ENCODE results near the gene SBK3. TPM values are rescaled to one million over a fixed set of nuclear protein-coding genes. Genes with fewer than 3 reads are reported as not detected.
A peak's percentile ranks its signal among the peaks of the same experiment; 100 is the strongest.
"Not testable (repeated sequence)": the region's sequence is repeated elsewhere in the genome, so short reads cannot be mapped to it uniquely, and the experiment has no call there.

SBK3 gene
- polyA plus RNA-seq (ENCODE audit: insufficient read length in 10 of 10), result under 1 TPM in 3 of 10 donors, not detected in 7; 0.12 to 0.49 (median 0.12) TPM
- long read RNA-seq, donor 1, result 0 reads
- long read RNA-seq, donor 2, result 0 reads
- long read RNA-seq, donor 3, result 0 reads
- long read RNA-seq, donor 4, result 0 reads
- long read RNA-seq, donor 5, result 0 reads
- long read RNA-seq, donor 6, result 0 reads
- long read RNA-seq, donor 7, result 0 reads
- long read RNA-seq, donor 8, result 0 reads
- long read RNA-seq, donor 9, result 0 reads

- DNase-seq, result no peak
Observed at GRCh38 chr19:55545443-55545842, at the start of gene SBK3. Gene SBK3 (minus strand): TSS chr19:55545543. CDS start chr19:55545543, 0 bp downstream.

DNA sequence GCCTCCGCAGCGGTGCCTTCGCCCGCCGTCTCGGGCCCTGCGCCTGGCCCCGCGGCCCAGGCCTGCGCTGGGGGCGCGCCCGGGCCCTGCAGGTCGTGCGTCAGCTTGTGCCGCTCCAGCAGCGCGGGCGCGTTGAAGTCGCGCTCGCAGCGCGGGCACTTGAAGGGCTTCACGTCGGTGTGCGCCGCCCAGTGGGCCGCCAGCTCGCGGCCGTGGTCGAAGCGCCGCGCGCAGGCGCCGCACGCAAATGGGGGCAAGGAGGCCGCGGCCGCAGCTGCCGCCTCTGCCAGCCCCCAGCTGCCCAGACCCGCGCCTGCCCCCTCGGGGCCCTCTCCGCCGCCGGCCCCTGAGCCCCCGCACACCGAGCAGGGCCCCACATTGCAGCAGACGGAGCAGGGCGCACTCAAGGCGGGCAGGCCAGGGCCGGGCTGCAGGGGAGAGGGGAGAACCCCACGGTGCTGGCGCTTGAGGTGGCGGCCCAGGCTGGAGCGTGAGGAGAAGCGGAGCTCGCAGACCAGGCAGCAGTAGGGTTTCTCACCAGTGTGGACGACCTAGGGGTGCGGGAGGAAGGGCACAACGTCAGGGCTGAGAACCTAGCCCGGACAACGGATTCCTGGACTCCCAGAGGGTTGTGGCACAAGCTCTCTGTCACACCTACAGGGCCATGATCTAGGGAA, 47.9 kb upstream of the SBK3 start:
- no peak for DNase-seq

GRCh38 chr19:55592391-55593090, 47.2 kb upstream of the SBK3 start:
- no peak for DNase-seq

DNA sequence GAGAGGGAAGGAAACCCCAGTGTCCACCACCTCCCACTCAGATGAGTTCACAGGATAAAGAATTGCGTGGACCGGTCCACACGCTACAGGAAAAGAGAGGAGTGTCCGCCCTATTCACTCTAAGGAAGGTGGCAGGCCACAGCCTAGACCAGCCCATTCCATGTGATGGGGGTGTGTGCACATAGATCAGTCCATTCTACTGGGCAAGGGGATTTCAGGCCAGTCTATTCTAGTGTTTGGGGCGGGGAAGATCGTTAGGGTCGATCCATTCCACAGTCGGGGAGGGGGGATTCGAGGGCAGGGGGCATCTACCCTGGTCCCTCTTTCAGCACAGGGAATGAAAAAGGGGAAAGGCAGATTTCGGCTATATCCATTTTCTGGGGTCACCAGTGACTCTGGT, 46.2 kb upstream of the SBK3 start:
- DNase-seq, result no peak

DNA sequence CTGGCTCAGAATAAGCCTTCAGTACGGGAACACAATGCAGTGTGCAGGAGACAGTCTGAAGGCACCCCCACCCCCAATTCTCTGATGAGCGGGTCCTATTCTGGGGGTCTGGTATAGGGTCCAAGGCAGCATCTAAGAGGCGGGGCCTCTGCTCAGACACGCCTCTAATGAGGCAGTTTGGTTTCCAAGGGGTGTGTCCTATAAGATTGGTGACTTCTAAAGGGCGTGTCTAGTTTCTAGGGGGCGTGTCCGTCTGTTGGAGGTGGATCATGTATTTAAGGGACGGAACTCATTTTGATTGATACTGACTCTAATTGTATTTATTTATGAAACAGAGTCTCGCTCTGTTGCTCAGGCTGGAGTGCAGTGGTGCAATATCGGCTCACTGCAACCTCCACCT, 45.3 kb upstream of the SBK3 start:
- no peak for DNase-seq

- no peak for DNase-seq
Observed at GRCh38 chr19:55590109-55590508, 44.8 kb upstream of the SBK3 start.

- no peak for DNase-seq
Observed at GRCh38 chr19:55588738-55589137, 43.4 kb upstream of the SBK3 start.

DNA sequence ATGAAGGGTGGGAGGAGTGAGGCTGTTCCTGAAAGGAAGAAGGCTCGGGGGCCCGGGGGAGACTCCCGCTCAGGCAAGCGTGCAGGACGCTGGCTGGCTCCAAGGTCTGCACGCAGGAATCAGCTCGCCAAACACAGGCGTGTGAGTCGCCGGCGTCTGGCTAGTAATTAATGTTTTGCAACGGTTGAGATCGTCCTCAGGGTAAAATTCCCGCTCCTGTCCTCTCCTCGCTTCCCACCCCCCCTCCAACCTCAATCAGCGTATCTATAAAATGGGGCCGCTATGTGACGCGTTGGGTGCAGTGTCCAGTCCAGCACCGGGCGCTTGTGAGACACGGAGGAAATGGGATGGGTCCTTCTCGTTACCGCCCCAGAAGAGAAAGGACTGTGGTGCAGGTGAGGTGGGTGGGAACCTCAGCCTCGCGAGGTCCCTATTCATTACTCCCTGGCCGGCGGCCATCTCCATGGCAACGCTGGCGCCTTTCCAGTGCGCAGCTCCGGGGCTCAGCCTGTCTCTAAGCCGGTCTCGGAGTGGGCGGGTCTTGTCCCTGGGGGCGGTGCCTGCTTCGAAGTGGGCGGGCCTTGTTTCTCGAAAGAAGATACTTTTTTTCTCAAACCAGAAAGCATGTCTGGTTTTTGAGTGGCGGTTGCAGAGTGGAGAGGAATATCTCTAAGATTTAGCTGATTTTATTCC, 41.8 kb upstream of the SBK3 start:
- DNase-seq, result peak; percentile 79 to 95 (median 93)

DNA sequence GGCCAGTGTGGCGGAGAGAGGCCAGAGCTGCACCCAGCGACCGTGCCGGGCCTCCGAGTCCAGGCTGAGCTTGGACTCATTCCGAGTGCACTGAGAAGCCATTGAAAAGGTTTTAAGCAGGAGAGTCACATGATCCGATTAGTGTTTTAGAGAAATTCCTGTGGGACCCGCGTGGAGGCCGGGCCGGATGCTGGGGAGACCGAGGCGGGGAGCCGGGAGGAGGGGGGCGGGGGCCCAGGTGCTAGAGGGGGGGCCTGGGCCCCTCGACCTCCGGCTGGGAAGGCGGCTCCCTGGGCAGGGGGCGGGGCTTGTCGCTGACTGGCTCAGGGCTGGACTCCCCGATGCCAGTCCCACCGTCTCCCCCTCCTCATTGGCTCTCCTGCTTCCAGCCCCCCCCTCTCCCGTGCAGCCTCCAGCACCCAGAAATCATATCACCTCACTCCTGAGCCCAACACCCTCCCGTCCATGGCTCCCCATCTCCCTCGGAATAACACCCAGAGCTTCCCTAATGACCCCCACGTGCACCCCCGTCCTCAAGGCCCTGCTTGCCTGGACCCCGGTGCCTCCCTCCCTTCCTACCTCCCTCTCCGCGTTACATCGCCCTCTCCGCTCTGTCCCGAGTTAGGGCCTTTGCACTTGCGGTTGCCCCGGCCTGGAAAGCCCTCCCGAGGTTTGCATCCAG, 40.5 kb upstream of the SBK3 start:
- peak; percentile 75 to 93 (median 82) for DNase-seq

DNA sequence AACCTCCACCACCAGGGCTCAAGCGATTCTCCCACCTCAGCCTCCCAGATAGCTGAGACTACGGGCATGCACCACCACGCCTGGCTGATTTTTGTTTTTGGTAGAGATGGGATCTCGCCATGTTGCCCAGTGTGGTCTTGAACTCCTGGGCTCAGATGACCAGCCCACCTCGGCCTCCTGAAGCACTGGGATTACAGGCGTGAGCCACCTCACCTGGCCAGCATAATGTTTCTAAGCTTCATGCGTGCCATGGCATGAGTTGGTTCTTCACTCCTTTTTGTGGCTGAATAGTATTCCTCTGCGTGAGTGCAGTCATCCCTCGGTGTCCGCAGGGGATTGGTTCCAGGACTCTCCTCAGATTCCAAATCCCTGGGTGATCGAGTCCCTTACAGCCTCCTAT, 39.5 kb upstream of the SBK3 start:
- no peak for DNase-seq

GRCh38 chr19:55583897-55584296, 38.6 kb upstream of the SBK3 start:
- not testable (repeated sequence) for DNase-seq

- not testable (repeated sequence) for DNase-seq
Observed at GRCh38 chr19:55582284-55582683, 36.9 kb upstream of the SBK3 start.

DNA sequence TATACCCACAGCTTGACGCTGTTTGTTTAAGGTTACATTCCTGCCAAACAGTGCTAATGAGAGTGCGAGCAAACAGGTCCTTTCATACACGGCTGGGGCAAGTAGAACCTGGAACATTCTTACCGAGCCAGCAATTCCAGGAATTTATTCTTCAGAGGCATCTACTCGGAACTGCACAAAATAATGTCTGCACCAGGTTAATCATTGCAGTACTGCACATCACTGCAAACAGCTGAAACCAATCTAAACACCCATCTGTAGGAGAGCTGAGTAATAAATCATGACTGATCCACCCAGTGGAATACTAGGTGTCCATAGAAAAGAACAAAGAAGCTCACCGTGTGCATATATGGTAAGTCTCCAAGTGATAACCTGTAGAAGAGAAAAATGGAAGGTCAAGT, 36.5 kb upstream of the SBK3 start:
- no peak for DNase-seq

DNA sequence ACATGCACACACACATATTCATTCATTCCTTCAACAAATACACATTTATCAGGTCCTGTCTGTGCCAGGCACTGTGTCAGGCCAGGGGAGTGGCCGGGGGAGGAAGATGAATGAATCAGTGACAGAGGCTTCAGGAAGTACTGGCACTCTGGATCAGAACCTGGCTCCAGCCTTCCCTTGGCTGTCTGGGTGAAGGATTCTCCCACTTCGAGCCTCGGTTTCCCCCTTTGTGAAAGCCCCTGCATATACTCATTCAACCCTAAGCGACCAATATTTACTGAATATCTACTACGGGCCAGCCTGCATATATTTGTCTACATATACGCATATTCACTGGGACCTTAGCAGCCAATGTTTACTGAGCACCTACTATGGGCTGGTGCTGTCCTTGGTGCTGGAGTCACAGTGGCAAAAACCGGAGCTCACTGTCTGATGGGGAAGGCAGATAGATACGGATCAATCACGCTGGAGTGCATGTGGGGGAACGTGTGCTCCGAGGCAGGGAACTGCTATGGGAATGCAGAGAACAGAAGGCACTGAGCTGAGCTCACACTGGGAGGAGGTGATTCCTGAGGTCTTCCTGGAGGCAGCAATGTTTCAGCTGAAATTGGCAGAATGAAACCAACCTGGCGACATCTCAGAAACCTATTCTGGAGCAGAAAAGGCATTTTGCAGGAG, 35.9 kb upstream of the SBK3 start:
- DNase-seq, result no peak

- peak; percentile 89 to 94 (median 93) for DNase-seq
Observed at GRCh38 chr19:55580628-55581144, 35.3 kb upstream of the SBK3 start, which contains the start of gene ZNF579. Gene ZNF579 (minus strand): TSS chr19:55580848. CDS start chr19:55579639, 1,209 bp downstream.

DNA sequence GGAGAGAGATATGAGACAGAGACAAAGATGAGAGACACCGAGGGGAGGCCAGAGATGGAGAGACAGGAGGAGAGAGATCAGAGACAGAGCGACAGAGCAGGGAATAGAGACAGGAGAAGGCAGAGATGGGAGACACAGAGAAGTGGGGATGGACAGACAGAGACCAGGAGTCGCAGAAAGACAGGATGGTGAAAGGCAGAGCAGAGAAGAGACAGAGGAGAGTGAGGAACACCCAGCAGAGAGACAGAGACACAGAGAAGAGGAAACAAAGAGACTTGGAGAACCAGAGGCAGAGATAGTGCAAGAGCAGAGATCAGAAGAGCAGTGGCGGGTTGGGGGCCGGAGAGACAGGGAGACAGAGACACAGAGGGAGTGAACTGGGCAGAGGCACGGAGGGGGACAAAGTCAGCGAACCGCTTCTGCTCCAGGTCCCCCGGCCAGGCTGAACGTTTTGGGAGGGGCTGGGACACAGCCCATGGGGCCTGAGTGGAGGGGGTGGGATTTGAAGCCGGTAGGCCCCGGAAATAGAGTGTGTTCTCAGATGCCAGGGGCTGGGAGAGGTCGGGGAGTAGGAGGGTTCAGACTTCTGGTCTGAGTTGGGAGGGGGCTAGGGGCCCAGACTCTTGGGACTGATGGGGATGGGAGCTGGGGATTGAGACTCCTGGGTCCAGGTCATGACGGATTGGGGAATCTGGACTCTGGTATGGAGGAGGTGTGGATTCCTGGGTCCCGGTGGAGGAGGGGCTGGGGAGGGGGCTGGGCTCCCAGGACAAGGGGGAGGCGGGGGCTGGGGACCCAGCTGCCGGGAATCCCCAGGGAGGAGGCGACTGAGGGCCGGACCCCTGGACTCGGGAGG, 34.7 kb upstream of the SBK3 start:
- peak in 2 of 3 donors; percentile 59 to 83 for DNase-seq

GRCh38 chr19:55578761-55579747, 33.7 kb upstream of the SBK3 start:
- DNase-seq, result no peak

DNA sequence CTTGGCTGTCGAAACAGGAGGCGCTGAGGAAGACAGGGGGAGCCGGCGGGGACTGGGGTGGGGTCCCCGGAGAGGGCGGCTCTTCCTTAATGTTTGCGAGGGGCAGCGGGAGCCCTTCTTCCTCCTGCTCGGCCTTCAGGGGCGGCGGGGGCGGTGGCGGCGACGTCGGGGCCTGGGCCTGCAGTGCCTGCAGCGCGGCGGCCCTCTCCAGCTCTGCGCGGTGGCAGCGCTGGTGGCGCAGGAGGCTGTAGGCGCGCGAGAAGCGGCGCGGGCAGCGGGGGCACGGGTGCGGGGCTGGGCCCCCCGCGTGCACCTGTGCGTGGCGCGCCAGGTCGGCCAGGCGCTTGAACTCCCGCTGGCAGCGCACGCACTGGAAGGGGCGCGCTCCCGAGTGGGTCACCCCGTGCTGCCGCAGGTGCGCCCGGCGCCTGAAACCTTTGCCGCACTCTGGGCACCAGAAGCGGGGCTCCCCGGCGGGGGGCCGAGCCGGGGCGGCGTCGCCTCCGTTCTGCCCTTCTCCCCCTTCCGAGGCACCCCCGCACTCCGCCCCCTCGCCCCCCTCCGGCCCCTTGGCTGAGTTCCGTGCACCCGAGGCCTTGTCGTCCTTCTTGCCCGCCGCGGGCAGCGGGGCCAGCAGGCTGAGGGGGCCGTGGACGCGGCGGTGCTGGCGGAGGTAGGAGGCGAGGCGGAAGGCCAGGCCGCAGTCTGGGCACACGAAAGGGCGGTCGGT, 32.9 kb upstream of the SBK3 start:
- DNase-seq, result no peak
